GM11168 (cell line): ENCODE measurements around the gene WDR70.
"Not testable (repeated sequence)": the region's sequence is repeated elsewhere in the genome, so short reads cannot be mapped to it uniquely, and the experiment has no call there.

Source experiments
- in situ Hi-C: fragments of 300-500 bp; cut with MboI; formaldehyde crosslinking; loops from one replicate; pipeline ENCODE4 v1.12.0; 2022; ENCODE audit warnings: low sequenced_read_pairs; ENCODE audit not compliant: unreplicated experiment

WDR70 gene

GRCh38 chr5:37777432-37778130 lies 398.5 kb downstream of the WDR70 start:
- in situ Hi-C loops = no loop called here

GRCh38 chr5:37781409-37781808 lies 402.3 kb downstream of the WDR70 start:
- in situ Hi-C loops = not testable (repeated sequence)

GRCh38 chr5:37786416-37786815 lies 407.3 kb downstream of the WDR70 start:
- in situ Hi-C loops = no loop called here

GRCh38 chr5:37786862-37787519 lies 407.9 kb downstream of the WDR70 start:
- in situ Hi-C loops = no loop called here

GRCh38 chr5:37787742-37788141 lies 408.6 kb downstream of the WDR70 start:
- in situ Hi-C loops = no loop called here

- in situ Hi-C loops = no loop called here
Observed at GRCh38 chr5:37789991-37790390, 410.9 kb downstream of the WDR70 start.

- in situ Hi-C loops = no loop called here
Observed at GRCh38 chr5:37791321-37791720, 412.2 kb downstream of the WDR70 start.

- in situ Hi-C loops = no loop called here
Observed at GRCh38 chr5:37792975-37793631, 414.0 kb downstream of the WDR70 start.

GRCh38 chr5:37795292-37795691 lies 416.2 kb downstream of the WDR70 start:
- in situ Hi-C loops = not testable (repeated sequence)

GRCh38 chr5:37796435-37796834 lies 417.3 kb downstream of the WDR70 start:
- in situ Hi-C loops = not testable (repeated sequence)

- in situ Hi-C loops = no loop called here
Observed at GRCh38 chr5:37799865-37800421, 420.8 kb downstream of the WDR70 start.

GRCh38 chr5:37801521-37801920 lies 422.4 kb downstream of the WDR70 start:
- in situ Hi-C loops = no loop called here
